ENCODE data around the gene CTBP2.

The CTBP2 gene

DNA sequence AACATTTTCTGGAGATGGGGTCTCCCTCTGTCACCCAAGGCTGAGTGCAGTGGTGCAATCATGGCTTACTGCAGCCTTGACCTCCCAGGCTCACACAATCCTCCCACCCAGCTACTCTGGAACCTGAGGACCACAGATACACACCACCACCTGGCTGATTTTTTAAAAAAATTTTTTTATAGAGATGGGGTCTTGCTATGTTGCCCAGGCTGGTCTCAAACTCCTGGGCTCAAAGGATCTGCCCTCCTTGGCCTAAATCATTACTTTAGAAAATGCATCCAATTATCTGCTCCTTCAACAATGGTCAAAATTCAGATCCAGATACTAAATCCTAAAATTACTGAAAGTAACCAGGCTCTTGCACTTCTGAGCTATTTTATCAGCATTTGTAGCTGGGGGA, 55.2 kb downstream of the CTBP2 start:
- Mint-ChIP-seq H3K27ac (no peak overlapping the region), H3K9me3 (peaks cover 26% of the 10 kb centered on the region), H3K27me3 (ENCODE audit: low read depth, poor library complexity) (no peaks in the 10 kb centered on the region), H3K4me3 (no peak overlapping the region), H3K4me1 (peaks cover 72% of the 10 kb centered on the region), H3K36me3 (ENCODE audit: low read depth) (peaks cover 76% of the 10 kb centered on the region)
- TF ChIP-seq, protein P1, sequence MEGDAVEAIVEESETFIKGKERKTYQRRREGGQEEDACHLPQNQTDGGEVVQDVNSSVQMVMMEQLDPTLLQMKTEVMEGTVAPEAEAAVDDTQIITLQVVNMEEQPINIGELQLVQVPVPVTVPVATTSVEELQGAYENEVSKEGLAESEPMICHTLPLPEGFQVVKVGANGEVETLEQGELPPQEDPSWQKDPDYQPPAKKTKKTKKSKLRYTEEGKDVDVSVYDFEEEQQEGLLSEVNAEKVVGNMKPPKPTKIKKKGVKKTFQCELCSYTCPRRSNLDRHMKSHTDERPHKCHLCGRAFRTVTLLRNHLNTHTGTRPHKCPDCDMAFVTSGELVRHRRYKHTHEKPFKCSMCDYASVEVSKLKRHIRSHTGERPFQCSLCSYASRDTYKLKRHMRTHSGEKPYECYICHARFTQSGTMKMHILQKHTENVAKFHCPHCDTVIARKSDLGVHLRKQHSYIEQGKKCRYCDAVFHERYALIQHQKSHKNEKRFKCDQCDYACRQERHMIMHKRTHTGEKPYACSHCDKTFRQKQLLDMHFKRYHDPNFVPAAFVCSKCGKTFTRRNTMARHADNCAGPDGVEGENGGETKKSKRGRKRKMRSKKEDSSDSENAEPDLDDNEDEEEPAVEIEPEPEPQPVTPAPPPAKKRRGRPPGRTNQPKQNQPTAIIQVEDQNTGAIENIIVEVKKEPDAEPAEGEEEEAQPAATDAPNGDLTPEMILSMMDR (IDR thresholded peaks at IDR 0.05), result no peak
- no peak for DNase-seq

DNA sequence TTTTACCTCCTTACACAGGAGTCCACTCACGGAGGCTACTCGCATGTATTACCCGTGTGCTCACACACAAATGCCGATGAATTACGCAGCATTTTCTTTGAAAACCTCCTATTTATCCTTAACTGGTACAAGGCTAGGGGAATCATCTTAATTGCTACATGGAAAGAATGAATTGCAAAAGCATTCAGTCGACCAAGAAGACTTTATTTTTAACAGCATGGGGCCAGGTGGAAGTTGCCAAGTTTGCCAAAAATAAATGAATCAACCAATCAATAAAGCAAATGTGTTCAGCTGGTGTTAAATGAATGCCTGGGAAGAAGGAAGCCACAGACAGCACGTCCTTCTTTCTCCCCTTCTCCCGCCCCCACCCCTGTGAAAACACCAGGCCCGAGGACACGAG, 55.8 kb downstream of the CTBP2 start:
- Mint-ChIP-seq H3K9me3 (peaks cover 25% of the 10 kb centered on the region), H3K27ac (peak overlapping the region; percentile 80), H3K4me3 (no peak overlapping the region), H3K36me3 (ENCODE audit: low read depth) (peaks cover 76% of the 10 kb centered on the region), H3K27me3 (ENCODE audit: low read depth, poor library complexity) (no peaks in the 10 kb centered on the region), H3K4me1 (peaks cover 78% of the 10 kb centered on the region)
- DNase-seq, result no peak
- TF ChIP-seq, protein P1 (IDR thresholded peaks at IDR 0.05), result no peak

GRCh38 chr10:125103924-125104323, 56.4 kb downstream of the CTBP2 start:
- TF ChIP-seq, protein P1 (IDR thresholded peaks at IDR 0.05), result no peak
- Mint-ChIP-seq H3K9me3 (peaks cover 19% of the 10 kb centered on the region), H3K36me3 (ENCODE audit: low read depth) (peaks cover 72% of the 10 kb centered on the region), H3K4me3 (no peak overlapping the region), H3K27me3 (ENCODE audit: low read depth, poor library complexity) (no peaks in the 10 kb centered on the region), H3K27ac (peak overlapping the region; percentile 96), H3K4me1 (peaks cover 82% of the 10 kb centered on the region)
- no peak for DNase-seq

DNA sequence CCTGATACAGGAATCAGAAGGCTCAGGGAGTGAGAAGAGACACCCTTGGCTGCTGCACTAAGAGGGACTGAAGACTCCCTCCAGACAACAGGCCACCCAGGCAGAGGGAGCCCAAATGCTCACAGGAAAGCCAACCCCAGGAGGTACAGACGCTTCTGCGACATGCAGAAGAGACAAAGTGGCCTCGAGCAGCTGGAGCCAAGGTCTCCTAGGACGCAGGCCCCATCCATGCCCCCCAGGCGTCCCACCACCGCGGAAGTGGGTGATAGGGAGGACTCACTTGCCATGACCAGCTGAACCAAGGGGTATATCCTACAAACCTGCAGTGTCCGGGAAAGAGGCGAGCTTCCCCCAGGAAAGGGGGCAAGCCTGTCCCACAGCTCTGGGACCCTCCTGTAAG, 56.9 kb downstream of the CTBP2 start:
- peaks cover 82% of the 10 kb centered on the region for H3K4me1 Mint-ChIP-seq
- peaks cover 67% of the 10 kb centered on the region for H3K36me3 Mint-ChIP-seq (ENCODE audit: low read depth)
- H3K9me3 Mint-ChIP-seq, result peaks cover 14% of the 10 kb centered on the region
- no peak overlapping the region for H3K4me3 Mint-ChIP-seq
- H3K27ac Mint-ChIP-seq, result peak overlapping the region; percentile 96
- no peaks in the 10 kb centered on the region for H3K27me3 Mint-ChIP-seq (ENCODE audit: low read depth, poor library complexity)
- TF ChIP-seq, protein P1 (IDR thresholded peaks at IDR 0.05), result no peak
- DNase-seq, result no peak

GRCh38 chr10:125102821-125103220, 57.5 kb downstream of the CTBP2 start:
- H3K4me1 Mint-ChIP-seq, result peaks cover 82% of the 10 kb centered on the region
- DNase-seq, result no peak

GRCh38 chr10:125102246-125102645, 58.1 kb downstream of the CTBP2 start:
- Mint-ChIP-seq H3K4me1 (peaks cover 81% of the 10 kb centered on the region), H3K9me3 (peaks cover 2% of the 10 kb centered on the region), H3K36me3 (ENCODE audit: low read depth) (peaks cover 56% of the 10 kb centered on the region), H3K27me3 (ENCODE audit: low read depth, poor library complexity) (no peaks in the 10 kb centered on the region), H3K4me3 (no peak overlapping the region), H3K27ac (peak overlapping the region; percentile 92)
- TF ChIP-seq, protein P1 (IDR thresholded peaks at IDR 0.05), result no peak
- no peak for DNase-seq

More at GRCh38 chr10:125102821-125103220, 57.5 kb downstream of the CTBP2 start:
- no peak overlapping the region for H3K4me3 Mint-ChIP-seq
- H3K27ac Mint-ChIP-seq, result peak overlapping the region; percentile 96
- H3K9me3 Mint-ChIP-seq, result peaks cover 8% of the 10 kb centered on the region
- peaks cover 61% of the 10 kb centered on the region for H3K36me3 Mint-ChIP-seq (ENCODE audit: low read depth)
- no peaks in the 10 kb centered on the region for H3K27me3 Mint-ChIP-seq (ENCODE audit: low read depth, poor library complexity)
- TF ChIP-seq, protein P1 (IDR thresholded peaks at IDR 0.05), result no peak

Data from nephron progenitor cell (in vitro differentiated cells).